PC-9 (cell line): ENCODE data around the gene C19orf67. TPM values are rescaled to one million over a fixed set of nuclear protein-coding genes. Genes with fewer than 3 reads are reported as not detected.

Source experiments
- BruUV-seq: library from RNA; stranded (reverse); fragments of 400-500 nt; replicated peaks from 2 replicates; lab custom pipeline; 2021; lab: Mats Ljungman, UMichigan
- CTCF ChIA-PET: fragments of 300-600 bp; sonication (Branson Sonifier 250); formaldehyde crosslinking; loops from one replicate; lab custom pipeline; 2022; ENCODE audit warnings: antibody characterized with exemption; lab: Charles Lee
- POLR2A ChIA-PET: fragments of 300-600 bp; sonication (Branson Sonifier 250); formaldehyde crosslinking; loops from one replicate; lab custom pipeline; 2022; ENCODE audit warnings: antibody characterized with exemption; ENCODE audit not compliant: unreplicated experiment; lab: Charles Lee
- DNase-seq, 2 experiments: peaks; one replicate each; pipeline versions ENCODE4 v3.0.0 to v3.0.0-alpha.2; 2015 to 2022; ENCODE audit warnings: mixed read lengths in 1 of 2
- H2AFZ ChIP-seq: fragments of 200-600 bp; sonication (generic); 2 replicates; pipeline ENCODE4 v1.8.1; 2017; ENCODE audit warnings: antibody characterized with exemption
- H3F3A ChIP-seq: fragments of 200-600 bp; sonication (generic); 2 replicates; pipeline ENCODE4 v1.8.1; 2017; ENCODE audit warnings: antibody characterized with exemption, mild to moderate bottlenecking, low read depth; ENCODE audit not compliant: insufficient read depth
- H3K27ac ChIP-seq: fragments of 200-600 bp; sonication (generic); 2 replicates; pipeline ENCODE4 v1.6.1; 2016; ENCODE audit warnings: mixed run types
- H3K27me3 ChIP-seq: fragments of 200-600 bp; sonication (generic); 2 replicates; pipeline ENCODE4 v1.6.1; 2016; ENCODE audit warnings: low read depth, mixed run types; ENCODE audit not compliant: insufficient read depth
- H3K36me3 ChIP-seq: fragments of 200-600 bp; sonication (generic); 2 replicates; pipeline ENCODE4 v1.6.1; 2016; ENCODE audit warnings: low read depth, mixed run types
- H3K4me1 ChIP-seq: fragments of 200-600 bp; sonication (generic); replicated peaks from 2 replicates; pipeline ENCODE4 v1.6.1; 2016; ENCODE audit warnings: mixed run types; ENCODE audit not compliant: insufficient read depth
- H3K4me2 ChIP-seq: fragments of 200-600 bp; sonication (generic); 2 replicates; pipeline ENCODE4 v1.6.1; 2017; ENCODE audit warnings: mixed run types
- H3K4me3 ChIP-seq: fragments of 200-600 bp; sonication (generic); 2 replicates; pipeline ENCODE4 v1.6.1; 2016; ENCODE audit warnings: mixed run types
- H3K79me2 ChIP-seq: fragments of 200-600 bp; sonication (generic); 2 replicates; pipeline ENCODE4 v1.6.1; 2017; ENCODE audit warnings: low read depth, mixed run types
- H3K9me2 ChIP-seq: fragments of 200-600 bp; sonication (generic); 2 replicates; pipeline ENCODE4 v1.8.1; 2017; ENCODE audit warnings: mild to moderate bottlenecking; ENCODE audit not compliant: insufficient read depth
- H3K9me3 ChIP-seq: fragments of 200-600 bp; sonication (generic); 2 replicates; pipeline ENCODE4 v1.8.1; 2016; ENCODE audit warnings: low read depth; ENCODE audit not compliant: insufficient read depth
- H4K20me1 ChIP-seq: fragments of 200-600 bp; sonication (generic); 2 replicates; pipeline ENCODE4 v1.8.1; 2017; ENCODE audit not compliant: insufficient read depth
- EZH2 ChIP-seq: fragments of 200-600 bp; sonication (generic); IDR thresholded peaks from 2 replicates; pipeline ENCODE4 v1.8.0; 2017; ENCODE audit warnings: antibody characterized with exemption, low read depth
- intact Hi-C: fragments of 100-400 bp; cut with micrococcal nuclease; formaldehyde crosslinking; loops from one replicate; pipeline ENCODE4 v1.10.0; 2022; ENCODE audit not compliant: unreplicated experiment
- total RNA-seq: library from RNA; stranded (reverse); gene quantifications from 2 replicates; pipeline ENCODE4 v1.2.3, GENCODE V29; 2021
- TF ChIP-seq, protein P1 (sequence below): fragments of 200-600 bp; sonication (generic); conservative IDR thresholded peaks from 2 replicates; pipeline ENCODE4 v1.6.1; 2017; ENCODE audit warnings: mixed run types, antibody characterized with exemption, mild to moderate bottlenecking, moderate library complexity

C19orf67 gene
- total RNA-seq, 1 experiment from 2014 or later, result not detected

DNA sequence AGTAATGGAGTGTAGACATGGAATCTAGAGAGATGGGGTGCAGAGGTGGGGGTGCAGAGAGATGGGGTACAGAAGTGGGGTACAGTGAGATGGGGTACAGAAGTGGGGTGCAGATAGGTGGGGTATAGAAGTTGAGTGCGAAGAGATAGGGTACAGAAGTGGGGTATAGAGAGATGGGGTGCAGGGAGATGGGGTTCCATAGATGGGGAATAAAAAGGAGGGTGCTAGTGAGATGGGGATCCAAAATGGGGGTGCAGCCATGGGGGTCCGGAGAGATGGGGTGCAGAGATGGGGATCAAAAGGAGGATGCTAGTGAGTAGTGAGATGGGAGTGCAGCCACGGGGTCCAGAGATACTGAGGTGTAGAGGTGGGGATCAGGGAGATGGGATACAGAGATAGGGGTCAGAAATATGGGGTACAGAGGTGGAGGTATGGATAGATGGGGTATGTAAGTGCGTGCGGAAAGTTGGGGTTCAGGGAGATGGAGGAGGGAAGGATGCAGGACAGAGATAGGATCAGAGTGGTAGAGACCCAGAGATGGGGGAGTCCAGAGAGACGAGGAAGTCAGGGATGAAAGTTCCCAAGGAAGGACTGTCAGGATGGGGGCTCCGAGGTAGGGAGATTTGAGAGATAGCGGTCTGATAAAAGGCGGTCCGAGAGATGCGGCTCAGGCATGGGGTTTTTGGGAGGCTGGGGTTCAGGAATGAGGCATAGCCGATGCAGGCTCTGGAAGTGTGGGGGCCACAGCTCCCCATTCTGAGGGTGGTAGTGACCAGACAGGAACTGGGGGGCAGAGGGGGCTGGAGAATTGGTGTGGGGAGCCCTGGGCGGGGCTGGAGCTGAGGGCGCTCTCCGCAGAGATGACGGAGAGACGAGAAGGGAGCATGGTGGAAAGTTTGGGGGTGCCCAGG, 27.1 kb downstream of the C19orf67 start:
- intact Hi-C loops, result no loop called here
- H3K9me3 ChIP-seq, result no peaks in the 10 kb centered on the region
- H3F3A ChIP-seq, result peaks cover 25% of the 10 kb centered on the region; the same call in 1 of the 2 replicates
- H3K4me2 ChIP-seq, result no peak overlapping the region
- POLR2A ChIA-PET, result no interaction called here
- H3K4me1 ChIP-seq, result peaks cover 21% of the 10 kb centered on the region
- BruUV-seq, result no TSS peak
- H3K36me3 ChIP-seq, result no peaks in the 10 kb centered on the region
- no peak for DNase-seq
- no peaks in the 10 kb centered on the region for H3K27me3 ChIP-seq
- H3K9me2 ChIP-seq, result no peaks in the 10 kb centered on the region
- H2AFZ ChIP-seq, result no peak overlapping the region
- H3K27ac ChIP-seq, result no peak overlapping the region
- H3K79me2 ChIP-seq, result no peaks in the 10 kb centered on the region
- CTCF ChIA-PET, result no interaction called here
- no peaks in the 10 kb centered on the region for H4K20me1 ChIP-seq
- H3K4me3 ChIP-seq, result no peak overlapping the region
- TF ChIP-seq, protein P1, sequence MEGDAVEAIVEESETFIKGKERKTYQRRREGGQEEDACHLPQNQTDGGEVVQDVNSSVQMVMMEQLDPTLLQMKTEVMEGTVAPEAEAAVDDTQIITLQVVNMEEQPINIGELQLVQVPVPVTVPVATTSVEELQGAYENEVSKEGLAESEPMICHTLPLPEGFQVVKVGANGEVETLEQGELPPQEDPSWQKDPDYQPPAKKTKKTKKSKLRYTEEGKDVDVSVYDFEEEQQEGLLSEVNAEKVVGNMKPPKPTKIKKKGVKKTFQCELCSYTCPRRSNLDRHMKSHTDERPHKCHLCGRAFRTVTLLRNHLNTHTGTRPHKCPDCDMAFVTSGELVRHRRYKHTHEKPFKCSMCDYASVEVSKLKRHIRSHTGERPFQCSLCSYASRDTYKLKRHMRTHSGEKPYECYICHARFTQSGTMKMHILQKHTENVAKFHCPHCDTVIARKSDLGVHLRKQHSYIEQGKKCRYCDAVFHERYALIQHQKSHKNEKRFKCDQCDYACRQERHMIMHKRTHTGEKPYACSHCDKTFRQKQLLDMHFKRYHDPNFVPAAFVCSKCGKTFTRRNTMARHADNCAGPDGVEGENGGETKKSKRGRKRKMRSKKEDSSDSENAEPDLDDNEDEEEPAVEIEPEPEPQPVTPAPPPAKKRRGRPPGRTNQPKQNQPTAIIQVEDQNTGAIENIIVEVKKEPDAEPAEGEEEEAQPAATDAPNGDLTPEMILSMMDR, result no peak
- TF ChIP-seq EZH2, result no peak

GRCh38 chr19:14056741-14057356, 28.7 kb downstream of the C19orf67 start:
- H3K4me3 ChIP-seq, result no peak overlapping the region

DNA sequence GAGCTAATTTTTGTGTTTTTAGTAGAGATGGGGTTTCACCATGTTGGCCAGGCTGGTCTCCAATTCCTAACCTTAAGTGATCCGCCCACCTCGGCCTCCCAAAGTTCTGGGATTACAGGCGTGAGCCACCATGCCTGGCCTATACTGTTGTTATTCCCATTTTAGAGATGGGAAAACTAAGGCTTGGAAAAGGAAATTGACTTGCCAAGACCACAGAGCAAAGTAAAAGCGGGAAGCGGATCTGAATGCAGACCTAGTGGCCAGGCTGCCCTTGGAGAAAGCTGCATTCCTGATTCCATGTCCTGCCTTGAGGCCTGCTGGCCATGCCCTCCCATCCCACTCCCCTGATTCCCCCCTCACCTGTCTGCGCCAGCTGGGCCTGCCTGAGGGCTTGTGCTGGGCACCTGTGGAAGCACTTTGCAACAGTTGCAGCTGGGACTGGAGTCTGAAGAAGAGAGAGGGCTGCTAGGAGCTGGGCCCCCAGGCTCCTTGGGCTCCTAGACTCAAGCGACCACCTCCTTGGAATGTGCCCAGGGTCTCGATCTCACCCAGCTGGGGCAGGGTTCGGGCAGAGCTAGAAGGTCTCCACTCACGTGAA, 29.4 kb downstream of the C19orf67 start:
- Histone ChIP-seq H3K9me3 (no peaks in the 10 kb centered on the region), H3K27me3 (no peaks in the 10 kb centered on the region), H3K9me2 (no peaks in the 10 kb centered on the region), H3K36me3 (no peaks in the 10 kb centered on the region), H3K4me1 (peaks cover 3% of the 10 kb centered on the region), H3K4me2 (no peak overlapping the region), H2AFZ (no peak overlapping the region), H3F3A (peaks cover 12% of the 10 kb centered on the region; the same call in 1 of the 2 replicates), H4K20me1 (no peaks in the 10 kb centered on the region), H3K4me3 (no peak overlapping the region), H3K27ac (no peak overlapping the region), H3K79me2 (no peaks in the 10 kb centered on the region)
- CTCF ChIA-PET, result no interaction called here
- TF ChIP-seq, protein P1, result no peak
- no peak for TF ChIP-seq EZH2
- DNase-seq, result no peak
- POLR2A ChIA-PET, result no interaction called here
- intact Hi-C loops, result no loop called here
- BruUV-seq, result no TSS peak

More at GRCh38 chr19:14056741-14057356, 28.7 kb downstream of the C19orf67 start:
- ChIA-PET POLR2A (no interaction called here), CTCF (no interaction called here)
- H4K20me1 ChIP-seq, result no peaks in the 10 kb centered on the region
- H2AFZ ChIP-seq, result no peak overlapping the region
- intact Hi-C loops, result no loop called here
- no peaks in the 10 kb centered on the region for H3K36me3 ChIP-seq
- no peak overlapping the region for H3K4me2 ChIP-seq
- no peak overlapping the region for H3K27ac ChIP-seq
- no peaks in the 10 kb centered on the region for H3K27me3 ChIP-seq
- H3K79me2 ChIP-seq, result no peaks in the 10 kb centered on the region
- no peak for DNase-seq
- H3K4me1 ChIP-seq, result peaks cover 10% of the 10 kb centered on the region
- peaks cover 13% of the 10 kb centered on the region; the same call in 1 of the 2 replicates for H3F3A ChIP-seq
- no peaks in the 10 kb centered on the region for H3K9me2 ChIP-seq
- no TSS peak for BruUV-seq
- no peak for TF ChIP-seq EZH2
- TF ChIP-seq, protein P1, result no peak
- no peaks in the 10 kb centered on the region for H3K9me3 ChIP-seq
